Measurements from ENCODE around the gene SMIM20. TPM values are rescaled to one million over a fixed set of nuclear protein-coding genes. Genes with fewer than 3 reads are reported as not detected.

SMIM20 gene
- total and polyA plus RNA-seq, 2 experiments from 2014 or later, result 56.6 to 82.9 TPM

GRCh38 chr4:25938366-25938765 is 24.3 kb downstream of the SMIM20 start (continued):
- TF ChIP-seq ZNF462 (CRISPR knock-in tag; IDR thresholded peaks at IDR 0.05) (no peak), ZNF114 (CRISPR knock-in tag; IDR thresholded peaks at IDR 0.05) (no peak), EZH2phosphoT487 (IDR thresholded peaks at IDR 0.05; ENCODE audit: unreplicated experiment) (no peak), POLR2AphosphoS5 (IDR thresholded peaks at IDR 0.05; ENCODE audit: low read depth) (no peak), CREB1 (CRISPR knock-in tag; IDR thresholded peaks at IDR 0.05; ENCODE audit: low read depth) (no peak), NANOG (IDR thresholded peaks at IDR 0.05; ENCODE audit: borderline replicate concordance) (no peak), ZNF331 (CRISPR knock-in tag; IDR thresholded peaks at IDR 0.05; ENCODE audit: low read depth) (no peak), EZH2 (IDR thresholded peaks at IDR 0.05; ENCODE audit: low read depth, unreplicated experiment) (no peak)

GRCh38 chr4:25938787-25939186 is 24.8 kb downstream of the SMIM20 start:
- H3F3A ChIP-seq (replicated peaks; ENCODE audit: low read depth), result no peaks in the 10 kb centered on the region
- peaks cover 14% of the 10 kb centered on the region; the same call in 1 of the 2 replicates for H3K9me2 ChIP-seq (ENCODE audit: insufficient read depth)
- DNase-seq (ENCODE audit: low spot score) (no peak), ATAC-seq (no peak)
- Mint-ChIP-seq H3K9me3 (peaks cover 4% of the 10 kb centered on the region; the same call in 2 of the 3 replicates), H3K4me3 (no peak overlapping the region), H3K4me1 (no peaks in the 10 kb centered on the region), H3K36me3 (ENCODE audit: low read depth) (no peaks in the 10 kb centered on the region), H3K27ac (no peak overlapping the region), H3K27me3 (ENCODE audit: insufficient read depth, low read depth, poor library complexity) (peaks cover 1% of the 10 kb centered on the region)
- no peak overlapping the region for H3K4me2 ChIP-seq
- H2AFZ ChIP-seq, result no peak overlapping the region
- no peak overlapping the region for H3K27ac ChIP-seq (ENCODE audit: low read depth)
- H3K4me1 ChIP-seq (ENCODE audit: insufficient read depth), result no peaks in the 10 kb centered on the region
- H3K36me3 ChIP-seq (ENCODE audit: insufficient read depth), result no peaks in the 10 kb centered on the region
- no peak overlapping the region for H3K4me3 ChIP-seq
- H3K27me3 ChIP-seq (ENCODE audit: insufficient read depth), result no peaks in the 10 kb centered on the region
- H4K20me1 ChIP-seq (replicated peaks; ENCODE audit: insufficient read depth), result no peaks in the 10 kb centered on the region
- no peaks in the 10 kb centered on the region for H3K79me2 ChIP-seq (replicated peaks; ENCODE audit: insufficient read depth)
- no peak for TF ChIP-seq CREB1 (CRISPR knock-in tag; IDR thresholded peaks at IDR 0.05; ENCODE audit: low read depth)
- TF ChIP-seq ZNF331 (CRISPR knock-in tag; IDR thresholded peaks at IDR 0.05; ENCODE audit: low read depth), result no peak
- TF ChIP-seq ETS1 (IDR thresholded peaks at IDR 0.05), result no peak
- no peak for TF ChIP-seq ZNF114 (CRISPR knock-in tag; IDR thresholded peaks at IDR 0.05)
- TF ChIP-seq STAT1 (IDR thresholded peaks at IDR 0.05; ENCODE audit: unreplicated experiment), result no peak
- TF ChIP-seq CTCF (conservative IDR thresholded peaks at IDR 0.05; ENCODE audit: low read depth in 2 of 2), result no peak
- TF ChIP-seq EZH2phosphoT487 (IDR thresholded peaks at IDR 0.05; ENCODE audit: unreplicated experiment), result no peak
- no peak for TF ChIP-seq POLR2AphosphoS5 (IDR thresholded peaks at IDR 0.05; ENCODE audit: low read depth)
- TF ChIP-seq EZH2 (IDR thresholded peaks at IDR 0.05; ENCODE audit: low read depth, unreplicated experiment), result no peak

Data from GM23338 (cell line).